IMR-90 (cell line): Measurements from ENCODE around the gene GNG12. TPM values are rescaled to one million over a fixed set of nuclear protein-coding genes. Genes with fewer than 3 reads are reported as not detected.

ENCODE experiments used
- ATAC-seq: fragments of 200-7000 bp; cut with Tn5 transposase; 2 replicates; pipeline ENCODE4 v1.9.1; 2020; ENCODE audit warnings: low read depth, mild to moderate bottlenecking, moderate library complexity
- BruUV-seq: library from RNA; stranded (reverse); fragments of 400-500 nt; replicated peaks from 2 replicates; lab custom pipeline; 2021; lab: Mats Ljungman, UMichigan
- CTCF ChIA-PET: fragments of 300-600 bp; formaldehyde crosslinking; extraction: SDS; loops from one replicate; lab custom pipeline; 2021; ENCODE audit warnings: antibody characterized with exemption; lab: Yijun Ruan, JAX
- POLR2A ChIA-PET: fragments of 300-600 bp; sonication (Branson Sonifier 250); formaldehyde crosslinking; loops from one replicate; lab custom pipeline; 2022; ENCODE audit warnings: antibody characterized with exemption; ENCODE audit not compliant: unreplicated experiment; lab: Charles Lee
- DNase-seq: peaks from one replicate; pipeline ENCODE4 v3.0.0; 2013
- H2AFZ ChIP-seq: replicated peaks from 2 replicates; pipeline ENCODE3; 2013; ENCODE audit warnings: low read length, mild to moderate bottlenecking; ENCODE audit not compliant: poor library complexity
- H2AK5ac ChIP-seq: 2 replicates; pipeline ENCODE4 v1.6.1; 2013; ENCODE audit warnings: low read depth, low read length, inconsistent platforms
- H2AK9ac ChIP-seq: replicated peaks from 2 replicates; pipeline ENCODE3; 2013; ENCODE audit warnings: mild to moderate bottlenecking, low read depth, low read length, moderate library complexity; ENCODE audit not compliant: poor library complexity
- H2BK120ac ChIP-seq: 2 replicates; pipeline ENCODE4 v1.6.1; 2013; ENCODE audit warnings: low read depth, low read length, inconsistent platforms
- H2BK15ac ChIP-seq: 3 replicates; pipeline ENCODE4 v1.6.1; 2013; ENCODE audit warnings: low read depth, low read length, inconsistent platforms
- H2BK20ac ChIP-seq: 2 replicates; pipeline ENCODE4 v1.6.1; 2013; ENCODE audit warnings: low read depth, mild to moderate bottlenecking, inconsistent platforms, low read length, moderate library complexity
- H2BK5ac ChIP-seq: 2 replicates; pipeline ENCODE4 v1.6.1; 2013; ENCODE audit warnings: mild to moderate bottlenecking, low read depth, low read length, inconsistent platforms; ENCODE audit not compliant: poor library complexity, severe bottlenecking
- H3K14ac ChIP-seq: replicated peaks from 2 replicates; pipeline ENCODE4 v1.6.1; 2013; ENCODE audit warnings: low read depth, low read length, inconsistent platforms
- H3K18ac ChIP-seq: 2 replicates; pipeline ENCODE4 v1.6.1; 2013; ENCODE audit warnings: low read depth, low read length, control low read depth
- H3K23ac ChIP-seq: 2 replicates; pipeline ENCODE4 v1.6.1; 2013; ENCODE audit warnings: low read depth, low read length, inconsistent platforms
- H3K27ac ChIP-seq: 2 replicates; pipeline ENCODE4 v1.5.1; 2013; ENCODE audit warnings: mild to moderate bottlenecking, control low read depth, low read length; ENCODE audit not compliant: insufficient read depth
- H3K27me3 ChIP-seq: 2 replicates; pipeline ENCODE4 v1.6.1; 2013; ENCODE audit warnings: low read length; ENCODE audit not compliant: control insufficient read depth, insufficient read depth
- H3K36me3 ChIP-seq: 2 replicates; pipeline ENCODE4 v1.6.1; 2013; ENCODE audit warnings: low read length, mixed read lengths; ENCODE audit not compliant: control insufficient read depth, insufficient read depth
- H3K4ac ChIP-seq: 2 replicates; pipeline ENCODE4 v1.6.1; 2013; ENCODE audit warnings: low read depth, low read length, inconsistent platforms
- H3K4me1 ChIP-seq: 2 replicates; pipeline ENCODE4 v1.6.1; 2013; ENCODE audit warnings: low read length, mixed read lengths; ENCODE audit not compliant: control insufficient read depth, insufficient read depth
- H3K4me2 ChIP-seq: 2 replicates; pipeline ENCODE4 v1.6.1; 2013; ENCODE audit warnings: low read depth, mild to moderate bottlenecking, control low read depth, low read length, moderate library complexity
- H3K4me3 ChIP-seq: 2 replicates; pipeline ENCODE4 v1.5.1; 2013; ENCODE audit warnings: low read depth, mild to moderate bottlenecking, control low read depth, low read length, moderate library complexity; ENCODE audit not compliant: insufficient read depth
- H3K56ac ChIP-seq: 2 replicates; pipeline ENCODE4 v1.6.1; 2013; ENCODE audit warnings: low read length, inconsistent platforms; ENCODE audit not compliant: insufficient read depth; ENCODE audit errors: extremely low read depth
- H3K79me1 ChIP-seq, 2 experiments: 2 replicates each; pipeline ENCODE4 v1.6.1; 2013; ENCODE audit warnings: low read length in 2 of 2, inconsistent platforms in 1 of 2, low read depth in 1 of 2
- H3K9ac ChIP-seq: 2 replicates; pipeline ENCODE4 v1.6.1; 2013; ENCODE audit warnings: low read depth, low read length, control low read depth
- H3K9me1 ChIP-seq: 2 replicates; pipeline ENCODE4 v1.6.1; 2013; ENCODE audit warnings: low read length, inconsistent platforms; ENCODE audit not compliant: insufficient read depth
- H3K9me3 ChIP-seq: 2 replicates; pipeline ENCODE4 v1.6.1; 2013; ENCODE audit warnings: low read length; ENCODE audit not compliant: control insufficient read depth, insufficient read depth
- H4K20me1 ChIP-seq: 2 replicates; pipeline ENCODE4 v1.6.1; 2013; ENCODE audit warnings: low read length, inconsistent platforms; ENCODE audit not compliant: insufficient read depth
- H4K5ac ChIP-seq: 2 replicates; pipeline ENCODE4 v1.6.1; 2013; ENCODE audit warnings: mild to moderate bottlenecking, low read depth, low read length, control low read depth
- H4K8ac ChIP-seq, 2 experiments: 2 replicates each; pipeline ENCODE4 v1.6.1; 2013; ENCODE audit warnings: low read depth in 2 of 2, low read length in 2 of 2, control low read depth in 1 of 2, inconsistent platforms in 1 of 2
- H4K91ac ChIP-seq: 2 replicates; pipeline ENCODE4 v1.6.1; 2013; ENCODE audit warnings: low read depth, low read length, inconsistent platforms; ENCODE audit not compliant: insufficient read depth
- BHLHE40 ChIP-seq: fragments of 150-350 bp; IDR thresholded peaks from 2 replicates; pipeline ENCODE4 v1.6.1; 2016; ENCODE audit warnings: mild to moderate bottlenecking, low read depth, low read length
- CHD1 ChIP-seq: IDR thresholded peaks from 2 replicates; pipeline ENCODE4 v1.6.1; 2012; ENCODE audit warnings: low read depth, low read length, improper control_type of control experiment
- MAFK ChIP-seq: IDR thresholded peaks from 2 replicates; pipeline ENCODE4 v1.6.1; 2012; ENCODE audit warnings: low read depth, low read length, improper control_type of control experiment
- NFE2L2 ChIP-seq: fragments of 150-350 bp; IDR thresholded peaks from 2 replicates; pipeline ENCODE4 v1.6.1; 2016; ENCODE audit warnings: low read depth, mild to moderate bottlenecking, low read length
- WGBS, 2 experiments: methylation state at CpG; one replicate each; pipeline versions ENCODE4 v1.1.5 to v1.1.7; 2013; ENCODE audit warnings: missing lambda C conversion rate in 2 of 2; ENCODE audit not compliant: insufficient read length in 1 of 2; ENCODE audit errors: extremely low coverage in 2 of 2; 5-methylcytosine and 5-hydroxymethylcytosine counted together
- dilution Hi-C: fragments of 300-500 bp; cut with HindIII; formaldehyde crosslinking; loops from one replicate; pipeline ENCODE4 v1.14.3; 2018; ENCODE audit warnings: low sequenced_read_pairs; ENCODE audit not compliant: unreplicated experiment
- in situ Hi-C: fragments of 300-500 bp; cut with MboI; formaldehyde crosslinking; loops from 3 replicates; pipeline ENCODE4 v1.14.3; 2019; ENCODE audit warnings: low sequenced_read_pairs, inconsistent platforms, mixed read lengths
- intact Hi-C: fragments of 100-400 bp; cut with micrococcal nuclease; formaldehyde crosslinking; loops from 2 replicates; pipeline ENCODE4 v1.10.0; 2022
- polyA plus RNA-seq, 3 experiments: library from polyadenylated mRNA; depleted of rRNA; stranded (reverse); fragments of >200 nt; gene quantifications; 2 replicates each; pipeline ENCODE4 v1.2.3, GENCODE V29; 2012; ENCODE audit warnings: low replicate concordance in 1 of 3
- total RNA-seq: library from RNA; depleted of rRNA; stranded (reverse); fragments of >200 nt; gene quantifications from 2 replicates; pipeline ENCODE4 v1.2.3, GENCODE V29; 2012

GNG12 gene
- total and polyA plus RNA-seq, 2 of the 4 experiments (the other 2 are of a cell fraction): 92.3 to 132 TPM

- Histone ChIP-seq H3K27ac (no peak overlapping the region), H2BK20ac (no peak overlapping the region), H3K9me1 (peaks cover 9% of the 10 kb centered on the region; the same call in 1 of the 2 replicates), H4K8ac (no peak overlapping the region), H3K79me1 (peaks cover 28 to 68% of the 10 kb centered on the region in 2 experiments), H2BK15ac (no peak overlapping the region), H3K4ac (no peak overlapping the region), H3K27me3 (no peaks in the 10 kb centered on the region), H3K18ac (no peak overlapping the region), H2AK5ac (no peak overlapping the region), H2AK9ac (no peak overlapping the region), H3K4me2 (no peak overlapping the region), H3K4me1 (peaks cover 12% of the 10 kb centered on the region; the same call in 1 of the 2 replicates), H2AFZ (no peak overlapping the region), H3K9ac (no peak overlapping the region), H3K36me3 (no peaks in the 10 kb centered on the region), H4K20me1 (peaks cover 60% of the 10 kb centered on the region), H2BK120ac (no peak overlapping the region), H3K14ac (no peak overlapping the region), H3K23ac (no peak overlapping the region), H4K5ac (no peak overlapping the region), H3K9me3 (no peaks in the 10 kb centered on the region), H3K56ac (no peak overlapping the region), H3K4me3 (no peak overlapping the region), H4K91ac (no peak overlapping the region), H2BK5ac (no peak overlapping the region)
- WGBS, 2 experiments: no CpG with 5 or more reads among the region's 4 CpGs
- POLR2A ChIA-PET: no interaction called here
- intact Hi-C loops (no loop called here), dilution Hi-C loops (no loop called here), in situ Hi-C loops (no loop called here)
- ATAC-seq (no peak), DNase-seq (no peak)
- CTCF ChIA-PET: no interaction called here
- BruUV-seq: no TSS peak
- no peak for TF ChIP-seq CHD1
- no peak for TF ChIP-seq BHLHE40
- TF ChIP-seq NFE2L2: no peak
- TF ChIP-seq MAFK: no peak
These were observed 23.4 kb downstream of the GNG12 start for GRCh38 chr1:67809887-67810286.
